ENCODE measurements around the gene SLC25A15.

Gene SLC25A15

GRCh38 chr13:40764587-40765403 is 24.6 kb upstream of the SLC25A15 start:
- DNase-seq (ENCODE audit: insufficient read length, low spot score) (no peak), FAIRE-seq (no peak)
- TF ChIP-seq, protein P1, sequence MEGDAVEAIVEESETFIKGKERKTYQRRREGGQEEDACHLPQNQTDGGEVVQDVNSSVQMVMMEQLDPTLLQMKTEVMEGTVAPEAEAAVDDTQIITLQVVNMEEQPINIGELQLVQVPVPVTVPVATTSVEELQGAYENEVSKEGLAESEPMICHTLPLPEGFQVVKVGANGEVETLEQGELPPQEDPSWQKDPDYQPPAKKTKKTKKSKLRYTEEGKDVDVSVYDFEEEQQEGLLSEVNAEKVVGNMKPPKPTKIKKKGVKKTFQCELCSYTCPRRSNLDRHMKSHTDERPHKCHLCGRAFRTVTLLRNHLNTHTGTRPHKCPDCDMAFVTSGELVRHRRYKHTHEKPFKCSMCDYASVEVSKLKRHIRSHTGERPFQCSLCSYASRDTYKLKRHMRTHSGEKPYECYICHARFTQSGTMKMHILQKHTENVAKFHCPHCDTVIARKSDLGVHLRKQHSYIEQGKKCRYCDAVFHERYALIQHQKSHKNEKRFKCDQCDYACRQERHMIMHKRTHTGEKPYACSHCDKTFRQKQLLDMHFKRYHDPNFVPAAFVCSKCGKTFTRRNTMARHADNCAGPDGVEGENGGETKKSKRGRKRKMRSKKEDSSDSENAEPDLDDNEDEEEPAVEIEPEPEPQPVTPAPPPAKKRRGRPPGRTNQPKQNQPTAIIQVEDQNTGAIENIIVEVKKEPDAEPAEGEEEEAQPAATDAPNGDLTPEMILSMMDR (IDR thresholded peaks at IDR 0.05; ENCODE audit: insufficient read depth, missing control alignments): no peak

- TF ChIP-seq, protein P1 (IDR thresholded peaks at IDR 0.05; ENCODE audit: insufficient read depth, missing control alignments): no peak
- DNase-seq (ENCODE audit: insufficient read length, low spot score) (no peak), FAIRE-seq (no peak)
Measured at GRCh38 chr13:40765602-40766001, 23.8 kb upstream of the SLC25A15 start.

DNA sequence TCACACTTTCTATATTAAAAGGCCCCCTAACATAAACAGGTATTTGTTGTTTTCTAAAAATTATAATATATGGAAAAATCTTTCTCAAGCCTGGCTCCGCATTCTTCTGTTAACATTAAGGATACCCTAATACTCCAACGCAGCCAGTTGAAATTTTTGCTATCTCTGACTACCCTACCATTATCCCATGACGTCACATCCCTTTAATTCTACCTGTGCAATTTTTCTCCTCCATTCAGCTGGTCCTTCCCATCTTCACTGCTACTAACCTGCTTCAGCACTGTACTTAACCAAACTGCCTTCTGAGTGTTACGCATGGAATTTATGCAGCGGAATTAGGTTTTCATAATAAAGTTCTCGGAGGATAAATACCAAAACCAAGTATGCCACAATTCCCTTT is 19.4 kb upstream of the SLC25A15 start:
- FAIRE-seq (no peak), DNase-seq (ENCODE audit: insufficient read length, low spot score) (no peak)
- TF ChIP-seq, protein P1 (IDR thresholded peaks at IDR 0.05; ENCODE audit: insufficient read depth, missing control alignments): no peak

DNA sequence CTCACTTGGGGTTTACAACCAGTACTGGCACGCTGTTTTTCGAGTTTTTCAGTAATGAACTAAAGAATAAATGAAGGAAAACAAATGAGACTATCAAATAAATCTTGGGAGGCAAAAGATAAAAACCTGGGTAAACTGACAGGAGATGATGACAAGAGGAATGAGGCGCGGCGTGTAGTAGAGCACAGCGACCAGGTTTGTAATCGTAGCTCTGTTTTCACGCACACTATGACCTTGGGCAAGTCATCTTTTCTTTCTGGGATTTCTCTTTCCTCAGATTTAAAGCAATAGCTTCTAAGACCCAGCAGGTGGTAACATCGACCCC is 18.8 kb upstream of the SLC25A15 start:
- FAIRE-seq: no peak

DNA sequence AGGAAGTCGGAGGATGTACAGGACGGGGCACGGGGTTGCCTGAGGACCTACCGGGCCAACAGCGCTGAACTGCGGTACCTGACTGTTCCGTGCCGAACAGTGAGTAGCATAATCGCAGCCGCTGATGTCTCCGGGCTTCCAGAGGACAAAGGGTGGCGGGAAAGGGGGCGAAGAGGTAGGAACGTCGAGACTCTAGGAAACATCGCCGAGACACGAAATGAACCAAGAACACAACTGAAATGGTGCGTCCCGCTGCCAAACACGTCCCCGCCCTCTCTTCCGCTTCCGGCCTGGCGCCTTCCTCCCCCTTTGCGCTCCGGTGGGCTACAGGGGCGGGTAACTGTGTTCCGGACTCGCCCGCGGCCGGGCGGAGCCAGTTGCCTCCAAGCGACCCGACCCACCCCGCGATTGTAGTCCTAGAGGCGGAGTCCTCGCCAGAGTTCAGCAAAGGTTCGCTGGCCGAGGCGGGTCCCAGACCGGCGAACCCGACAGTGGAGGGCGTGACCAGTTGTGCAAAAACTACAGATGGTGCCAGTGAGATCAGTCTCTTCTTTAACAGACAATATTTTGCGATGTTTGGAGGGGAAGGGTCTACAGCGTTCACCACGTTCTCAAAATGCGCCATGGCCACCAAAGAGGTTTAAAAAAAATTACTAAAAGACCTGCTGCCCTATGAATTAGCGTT is 18.3 kb upstream of the SLC25A15 start, which contains the start of gene MRPS31:
TSS of gene MRPS31 (minus strand) at position 257 of the 685 bp plus-strand sequence. CDS start at position 203, 54 bp downstream.
- DNase-seq (ENCODE audit: insufficient read length, low spot score) (peak; percentile 73), FAIRE-seq (no peak)
- TF ChIP-seq, protein P1 (IDR thresholded peaks at IDR 0.05; ENCODE audit: insufficient read depth, missing control alignments): no peak

More for the DNA sequence above, 18.8 kb upstream of the SLC25A15 start:
- DNase-seq (ENCODE audit: insufficient read length, low spot score): no peak
- TF ChIP-seq, protein P1 (IDR thresholded peaks at IDR 0.05; ENCODE audit: insufficient read depth, missing control alignments): no peak

DNA sequence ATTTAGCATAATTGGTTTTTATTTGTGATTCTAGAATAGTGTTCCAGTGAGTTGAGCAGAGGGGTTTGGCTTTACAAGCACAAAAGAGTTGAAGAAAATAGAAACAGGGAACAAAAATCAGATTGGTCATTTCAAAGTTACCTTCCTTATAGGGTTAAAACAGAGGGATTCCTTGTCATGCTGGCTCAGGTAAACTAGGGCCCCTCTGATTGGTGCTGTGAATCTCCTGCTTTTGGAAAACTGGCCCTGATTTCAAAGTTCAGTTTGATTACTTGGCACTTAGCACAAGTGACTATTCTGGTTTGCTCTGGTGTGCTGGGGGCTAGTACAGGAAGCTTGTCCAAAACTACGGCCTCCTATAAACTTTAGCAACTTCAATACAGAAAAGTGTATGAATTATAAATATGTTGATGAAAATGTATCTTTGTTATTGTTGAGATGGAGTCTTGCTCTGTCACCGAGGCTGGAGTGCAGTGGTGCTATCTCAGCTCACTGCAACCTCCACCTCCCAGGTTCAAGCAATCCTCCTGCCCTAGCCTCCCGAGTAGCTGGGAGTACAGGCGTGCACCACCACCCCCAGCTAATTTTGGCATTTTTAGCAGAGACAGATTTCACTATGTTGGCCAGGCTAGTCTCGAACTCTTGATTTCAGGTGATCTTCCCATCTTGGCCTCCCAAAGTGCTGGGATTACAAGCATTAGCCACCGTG is 16.5 kb upstream of the SLC25A15 start:
- FAIRE-seq (no peak), DNase-seq (ENCODE audit: insufficient read length, low spot score) (no peak)
- TF ChIP-seq, protein P1 (IDR thresholded peaks at IDR 0.05; ENCODE audit: insufficient read depth, missing control alignments): no peak

Data from D721Med (cell line).